ENCODE measurements around the gene DNALI1.

DNALI1 gene

DNA sequence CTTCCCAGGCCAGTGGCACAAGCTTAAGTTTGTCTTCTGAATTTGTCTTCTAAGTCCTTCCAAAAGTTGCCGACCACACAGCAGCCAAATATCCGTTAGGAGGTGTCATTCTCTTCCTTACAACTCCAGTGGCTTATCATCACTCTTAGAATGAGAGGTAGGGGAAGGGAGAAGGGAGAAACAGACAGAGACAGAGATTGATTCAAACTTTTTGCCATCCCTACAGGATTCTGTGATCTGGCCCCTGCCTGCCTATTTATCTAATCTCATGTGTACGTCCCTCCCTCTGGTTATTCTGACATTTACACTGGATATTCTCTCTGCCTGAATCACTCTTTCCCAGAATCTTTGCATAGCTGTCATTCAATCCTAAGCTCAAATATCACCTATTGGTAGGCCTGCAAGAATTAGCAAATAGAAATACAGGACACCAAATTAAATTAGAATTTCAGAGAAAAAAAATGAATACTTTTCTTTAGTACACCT lies 39.5 kb downstream of the DNALI1 start:
- FAIRE-seq (no peak), DNase-seq (ENCODE audit: extremely low spot score, insufficient read length, low read depth) (no peak)

DNA sequence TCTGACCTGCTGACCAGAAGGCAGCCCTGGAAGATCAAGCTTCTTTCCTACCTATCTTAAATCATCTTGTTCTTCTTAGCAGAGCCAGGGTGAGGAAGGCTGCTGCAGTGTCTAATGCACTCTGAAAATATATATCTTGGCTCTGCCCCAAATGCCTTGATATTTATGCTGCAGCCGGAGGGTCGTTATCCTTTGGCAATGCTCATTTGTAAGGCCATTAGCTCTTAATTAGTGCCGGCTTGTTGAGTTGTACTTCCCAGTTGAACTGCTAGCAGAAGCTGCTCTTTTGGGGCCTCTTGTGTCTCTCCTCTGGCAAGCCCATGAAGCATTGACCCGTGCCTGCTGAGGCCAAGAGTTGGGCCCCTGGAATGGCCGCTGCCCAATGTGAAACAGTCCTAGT lies 43.2 kb downstream of the DNALI1 start:
- FAIRE-seq (no peak), DNase-seq (ENCODE audit: extremely low spot score, insufficient read length, low read depth) (no peak)

- no peak for DNase-seq (ENCODE audit: extremely low spot score, insufficient read length, low read depth)
- FAIRE-seq: no peak
Measured at GRCh38 chr1:37601441-37601840, 44.7 kb downstream of the DNALI1 start.

- peak; percentile 29 for DNase-seq (ENCODE audit: extremely low spot score, insufficient read length, low read depth)
- peak; percentile 72 for FAIRE-seq
Measured at GRCh38 chr1:37602750-37603694, 46.3 kb downstream of the DNALI1 start.

DNA sequence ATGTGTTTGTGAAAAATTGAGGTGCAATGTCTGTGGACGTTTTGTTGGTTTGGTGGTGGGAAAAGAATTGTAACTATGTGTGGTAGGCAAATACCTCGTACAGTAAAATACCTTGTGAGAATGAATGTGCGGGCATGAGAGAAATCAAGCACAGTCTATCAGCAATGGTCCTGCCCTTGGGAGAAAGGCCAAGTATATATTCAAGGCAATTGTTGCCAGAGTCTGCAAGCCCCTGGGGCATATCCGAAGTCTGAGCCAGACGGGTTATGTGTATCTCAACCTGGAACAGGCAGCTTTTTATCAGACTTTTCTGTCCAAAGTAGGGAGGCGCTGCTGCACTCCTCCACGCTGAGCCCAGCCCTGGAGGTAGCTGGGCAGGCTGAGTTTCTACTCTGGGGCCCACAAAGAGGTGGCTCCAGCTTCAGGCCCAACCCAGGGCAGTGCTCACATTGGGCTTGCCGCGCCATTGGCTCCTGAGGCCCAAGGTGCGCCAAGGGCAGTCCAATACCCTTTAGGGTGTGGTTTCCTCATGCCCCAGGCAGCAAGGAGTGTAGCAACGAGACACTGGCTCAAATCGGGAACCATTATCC lies 48.4 kb downstream of the DNALI1 start:
- DNase-seq (ENCODE audit: extremely low spot score, insufficient read length, low read depth): no peak
- no peak for FAIRE-seq

DNA sequence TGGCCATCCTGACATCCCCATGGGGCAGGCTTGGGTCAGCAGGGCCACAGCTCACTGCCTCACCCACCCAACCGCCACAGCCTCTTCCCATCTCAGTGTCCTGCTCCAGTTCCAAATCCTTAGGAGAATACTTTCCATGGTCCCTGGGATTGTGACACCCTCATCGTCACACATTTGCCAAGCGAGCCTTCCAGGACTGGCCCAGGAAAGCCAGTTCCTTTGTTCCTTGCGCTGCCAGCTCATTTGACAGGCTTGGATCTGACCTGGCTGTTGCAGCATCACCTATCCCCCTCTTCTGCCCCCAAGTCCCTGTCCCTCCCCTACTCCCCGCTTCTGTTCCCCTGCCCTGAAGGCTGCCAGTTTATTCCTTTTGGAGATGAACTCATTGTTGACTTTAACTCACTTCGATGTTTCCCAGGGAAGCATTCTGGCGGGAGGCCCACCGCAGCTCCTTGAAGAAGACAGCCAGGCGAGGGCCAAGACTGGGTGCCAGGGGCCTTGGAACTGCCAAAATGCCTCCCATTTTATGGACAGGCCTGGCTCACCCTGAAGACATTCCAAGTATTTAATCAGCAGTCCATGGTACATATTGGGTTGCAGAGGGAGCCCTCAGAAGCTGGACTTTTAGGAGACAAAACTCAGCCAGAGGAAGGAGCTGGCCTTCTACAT lies 49.2 kb downstream of the DNALI1 start:
- DNase-seq (ENCODE audit: extremely low spot score, insufficient read length, low read depth) (no peak), FAIRE-seq (no peak)

GRCh38 chr1:37606481-37607263 lies 49.9 kb downstream of the DNALI1 start:
- FAIRE-seq (no peak), DNase-seq (ENCODE audit: extremely low spot score, insufficient read length, low read depth) (no peak)

- DNase-seq (ENCODE audit: extremely low spot score, insufficient read length, low read depth) (no peak), FAIRE-seq (no peak)
Measured at GRCh38 chr1:37609002-37609401, 52.3 kb downstream of the DNALI1 start.

DNA sequence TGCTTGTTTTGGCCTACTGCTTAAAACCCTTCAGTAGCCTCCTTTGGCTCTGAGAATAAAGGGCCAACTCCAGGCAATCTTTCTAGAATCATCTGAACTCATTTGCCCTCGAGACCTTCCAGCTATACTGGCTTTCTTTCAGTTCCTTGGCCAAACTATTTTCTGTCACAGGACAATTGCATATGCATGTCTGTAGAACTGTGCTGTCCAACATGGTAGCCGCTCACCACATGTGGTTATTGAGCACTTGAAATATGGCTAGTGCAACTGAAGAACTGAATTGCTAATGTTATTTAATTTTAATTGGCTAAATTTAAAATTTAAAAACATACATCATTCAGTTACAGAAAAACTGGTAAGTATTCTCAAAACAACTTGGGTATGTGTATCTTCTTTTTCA lies 53.3 kb downstream of the DNALI1 start:
- FAIRE-seq (no peak), DNase-seq (ENCODE audit: extremely low spot score, insufficient read length, low read depth) (no peak)

DNA sequence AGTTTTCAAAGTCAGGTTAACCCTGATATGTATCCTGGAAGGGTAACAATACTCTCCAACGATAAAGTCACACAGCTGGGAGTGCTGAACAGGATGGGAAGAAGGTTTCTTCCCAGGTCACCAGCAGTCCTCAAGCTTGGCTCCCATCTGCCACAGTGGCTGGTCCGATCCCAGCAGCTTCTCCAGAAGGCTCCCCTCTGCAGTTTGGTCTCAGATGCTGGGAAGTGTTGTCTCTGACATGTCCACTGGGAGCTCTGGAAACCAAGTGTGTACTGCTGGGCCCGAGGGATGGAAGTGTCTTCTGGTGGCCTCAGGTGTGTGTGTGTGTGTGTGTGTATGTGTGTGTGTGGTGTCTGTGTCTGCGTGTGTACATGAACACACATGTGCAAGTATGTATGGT lies 55.4 kb downstream of the DNALI1 start:
- FAIRE-seq: no peak
- no peak for DNase-seq (ENCODE audit: extremely low spot score, insufficient read length, low read depth)

GRCh38 chr1:37614105-37614504 lies 57.4 kb downstream of the DNALI1 start:
- no peak for DNase-seq (ENCODE audit: extremely low spot score, insufficient read length, low read depth)
- no peak for FAIRE-seq

DNA sequence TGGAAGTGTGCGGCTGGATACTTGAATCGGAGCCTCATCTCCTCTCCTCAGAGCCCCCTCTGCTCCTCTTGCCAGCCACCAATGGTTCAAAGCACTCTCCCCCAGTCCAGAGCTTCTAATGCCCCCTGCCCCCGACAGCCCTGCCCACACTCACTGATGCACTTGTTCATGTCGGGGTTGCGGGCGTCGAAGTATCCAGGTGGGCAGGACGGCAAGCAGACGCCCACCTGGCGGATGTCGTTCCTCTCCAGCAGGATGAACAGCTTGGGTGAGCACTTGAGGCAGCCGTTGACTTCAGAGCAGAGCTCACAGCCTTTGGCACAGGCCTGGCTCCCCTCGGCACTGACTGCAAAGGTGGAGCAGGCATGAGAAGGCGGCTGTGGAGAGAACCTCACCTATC lies 59.6 kb downstream of the DNALI1 start:
- FAIRE-seq (no peak), DNase-seq (ENCODE audit: extremely low spot score, insufficient read length, low read depth) (no peak)

Measured in GM18507 (cell line).